Body of pancreas (tissue), 4 donors: ENCODE measurements around the gene PTPRT. TPM values are rescaled to one million over a fixed set of nuclear protein-coding genes. Genes with fewer than 3 reads are reported as not detected.

Experiments
- ATAC-seq: fragments of 150-250 bp; one replicate; pipeline ENCODE4 v1.9.1; 2016
- DNase-seq, 4 donors: peaks; one replicate each; pipeline ENCODE4 v3.0.0-alpha.2; 2019
- H3K27ac ChIP-seq, 4 donors: fragments of 200-600 bp; sonication (generic); 1 replicate in 3 of 4; 2 replicates in 1 of 4; pipeline versions ENCODE4 v1.5.1 to v1.6.1; 2016 to 2019; ENCODE audit warnings: mild to moderate bottlenecking in 1 of 4, mixed read lengths in 1 of 4, moderate library complexity in 1 of 4
- H3K27me3 ChIP-seq, 2 donors: fragments of 200-600 bp; sonication (generic); one replicate each; pipeline ENCODE4 v1.6.0; 2016; ENCODE audit warnings: mild to moderate bottlenecking in 1 of 2
- H3K36me3 ChIP-seq, 2 donors: fragments of 200-600 bp; sonication (generic); replicated peaks in 1 of 2; 2 replicates each; pipeline ENCODE4 v1.5.1; 2016; ENCODE audit warnings: low read depth in 2 of 2; ENCODE audit not compliant: insufficient read depth in 1 of 2
- H3K4me1 ChIP-seq: fragments of 200-600 bp; sonication (generic); one replicate; pipeline ENCODE4 v1.6.0; 2016
- H3K4me3 ChIP-seq, 2 donors: fragments of 200-600 bp; sonication (generic); 1 replicate in 1 of 2; 2 replicates in 1 of 2; pipeline ENCODE4 v1.5.1; 2016 to 2019
- H3K9me3 ChIP-seq, 3 donors: fragments of 200-600 bp; sonication (generic); 1 replicate in 2 of 3; 2 replicates in 1 of 3; pipeline ENCODE4 v1.5.1; 2016
- POLR2A ChIP-seq, 3 donors: fragments of 450-650 bp; IDR thresholded peaks; one replicate each; pipeline ENCODE4 v1.6.1; 2016; ENCODE audit warnings: antibody characterized with exemption in 3 of 3, mild to moderate bottlenecking in 2 of 3
- WGBS, 2 donors: methylation state at CpG; one replicate each; pipeline ENCODE4 v1.1.5; 2017; 5-methylcytosine and 5-hydroxymethylcytosine counted together
- intact Hi-C: fragments of 100-400 bp; cut with DNase I; formaldehyde crosslinking; loops from one replicate; pipeline ENCODE4 v1.15.1; 2023
- total RNA-seq, 2 donors: library from RNA; depleted of rRNA; stranded (reverse); fragments of >200 nt; gene quantifications; one replicate each; pipeline ENCODE4 v1.1.0, GENCODE V29; 2016
- TF ChIP-seq, protein P1 (sequence below), 7 experiments: fragments of 450-650 bp in 4 of 7; fragments of 200-600 bp in 3 of 7; sonication (generic) in 3 of 7; IDR thresholded peaks; one replicate each; pipeline ENCODE4 v1.5.1; 2016 to 2019; ENCODE audit warnings: antibody characterized with exemption in 7 of 7

The PTPRT gene
- total RNA-seq, 2 donors from 2014 or later = 0.33 to 1.0 TPM

DNA sequence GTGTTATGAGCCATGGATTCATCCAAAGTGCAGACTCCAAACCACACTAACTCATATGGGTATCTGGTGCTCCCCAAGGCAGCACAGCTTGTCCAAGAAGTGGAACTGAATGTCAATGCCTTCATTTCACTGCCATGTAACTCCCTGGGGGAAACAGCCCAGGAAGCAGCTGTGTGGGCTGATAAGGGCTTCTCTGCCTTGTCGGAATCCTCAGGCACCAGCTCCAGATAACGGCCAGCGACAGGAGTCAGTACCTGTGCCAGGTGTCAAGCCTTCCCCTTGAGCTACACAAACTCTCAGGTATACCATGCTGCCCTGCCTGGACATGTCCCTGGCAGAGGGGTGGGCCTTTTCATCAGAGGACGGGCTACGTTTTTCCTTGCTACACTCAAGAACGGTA is 819.6 kb downstream of the PTPRT start:
- WGBS, 2 donors = 17 to 19% methylated on average over 5 to 6 of the region's 6 CpGs

DNA sequence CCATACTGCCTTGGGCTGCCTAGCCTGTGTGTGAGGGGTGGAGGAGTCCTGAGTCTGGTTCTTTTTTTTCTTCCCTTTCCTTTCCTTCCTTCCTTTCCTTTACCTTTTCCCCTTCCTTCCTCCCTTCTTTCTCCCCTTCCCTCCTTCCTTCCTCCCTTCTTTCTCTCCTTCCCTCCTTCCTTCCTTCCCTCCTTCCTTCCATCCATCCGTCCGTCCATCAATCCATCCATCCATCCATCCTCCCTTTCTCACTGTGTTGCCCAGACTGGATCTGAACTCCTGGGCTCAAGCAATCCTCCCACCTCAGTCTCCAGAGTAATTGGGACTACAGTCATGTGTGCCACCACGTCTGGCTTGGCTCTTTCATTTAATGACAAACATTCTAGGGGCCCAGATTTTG is 820.8 kb downstream of the PTPRT start:
- WGBS, 2 donors = 59 to 73% methylated on average over 3 of the region's 3 CpGs
- Histone ChIP-seq H3K36me3 (no peaks in the 10 kb centered on the region), H3K27ac (no peak overlapping the region), H3K4me1 (no peaks in the 10 kb centered on the region), H3K4me3 (no peak overlapping the region), H3K27me3 (no peaks in the 10 kb centered on the region), H3K9me3 (no peaks in the 10 kb centered on the region)
- no peak for ATAC-seq
- intact Hi-C loops = no loop called here
- TF ChIP-seq, protein P1, sequence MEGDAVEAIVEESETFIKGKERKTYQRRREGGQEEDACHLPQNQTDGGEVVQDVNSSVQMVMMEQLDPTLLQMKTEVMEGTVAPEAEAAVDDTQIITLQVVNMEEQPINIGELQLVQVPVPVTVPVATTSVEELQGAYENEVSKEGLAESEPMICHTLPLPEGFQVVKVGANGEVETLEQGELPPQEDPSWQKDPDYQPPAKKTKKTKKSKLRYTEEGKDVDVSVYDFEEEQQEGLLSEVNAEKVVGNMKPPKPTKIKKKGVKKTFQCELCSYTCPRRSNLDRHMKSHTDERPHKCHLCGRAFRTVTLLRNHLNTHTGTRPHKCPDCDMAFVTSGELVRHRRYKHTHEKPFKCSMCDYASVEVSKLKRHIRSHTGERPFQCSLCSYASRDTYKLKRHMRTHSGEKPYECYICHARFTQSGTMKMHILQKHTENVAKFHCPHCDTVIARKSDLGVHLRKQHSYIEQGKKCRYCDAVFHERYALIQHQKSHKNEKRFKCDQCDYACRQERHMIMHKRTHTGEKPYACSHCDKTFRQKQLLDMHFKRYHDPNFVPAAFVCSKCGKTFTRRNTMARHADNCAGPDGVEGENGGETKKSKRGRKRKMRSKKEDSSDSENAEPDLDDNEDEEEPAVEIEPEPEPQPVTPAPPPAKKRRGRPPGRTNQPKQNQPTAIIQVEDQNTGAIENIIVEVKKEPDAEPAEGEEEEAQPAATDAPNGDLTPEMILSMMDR (IDR thresholded peaks at IDR 0.05) = no peak
- no peak for TF ChIP-seq POLR2A (IDR thresholded peaks at IDR 0.05)
- no peak for DNase-seq

More for the DNA sequence above, 819.6 kb downstream of the PTPRT start:
- H3K27ac ChIP-seq = no peak overlapping the region
- DNase-seq (peak in 3 of 4 donors; percentile 5 to 38 (median 11)), ATAC-seq (no peak)
- H3K9me3 ChIP-seq = no peaks in the 10 kb centered on the region
- no peaks in the 10 kb centered on the region for H3K36me3 ChIP-seq
- TF ChIP-seq, protein P1 (IDR thresholded peaks at IDR 0.05) = no peak
- TF ChIP-seq POLR2A (IDR thresholded peaks at IDR 0.05) = no peak
- no peaks in the 10 kb centered on the region for H3K27me3 ChIP-seq
- intact Hi-C loops = no loop called here
- no peaks in the 10 kb centered on the region for H3K4me1 ChIP-seq
- H3K4me3 ChIP-seq = no peak overlapping the region

DNA sequence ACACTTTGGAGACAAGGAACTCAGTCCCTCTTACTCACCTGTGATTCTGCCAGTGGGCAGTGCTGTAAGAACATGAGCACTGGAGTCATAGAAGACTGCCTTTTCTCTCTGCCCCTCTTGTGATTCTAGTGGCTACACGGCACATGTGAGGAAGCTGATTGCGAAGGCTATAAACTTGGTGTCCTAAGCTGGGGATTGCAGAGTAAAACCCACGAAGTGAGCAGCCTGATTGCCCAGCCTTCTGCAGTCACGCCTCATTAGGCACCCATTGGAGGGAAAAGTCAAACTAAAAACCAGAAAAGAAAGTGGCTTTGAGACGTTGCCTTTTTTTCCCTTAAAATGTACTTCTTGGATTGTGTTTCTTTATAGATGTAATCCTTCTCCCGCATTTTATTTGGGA is 823.1 kb downstream of the PTPRT start:
- TF ChIP-seq, protein P1 (IDR thresholded peaks at IDR 0.05) = no peak
- TF ChIP-seq POLR2A (IDR thresholded peaks at IDR 0.05) = no peak
- H3K36me3 ChIP-seq = no peaks in the 10 kb centered on the region
- H3K4me1 ChIP-seq = no peaks in the 10 kb centered on the region
- 46 to 62% methylated on average over 6 of the region's 6 CpGs for WGBS, 2 donors
- no peaks in the 10 kb centered on the region for H3K9me3 ChIP-seq
- DNase-seq (no peak), ATAC-seq (no peak)
- H3K27me3 ChIP-seq = no peaks in the 10 kb centered on the region
- no peak overlapping the region for H3K4me3 ChIP-seq
- intact Hi-C loops = no loop called here
- H3K27ac ChIP-seq = no peak overlapping the region

DNA sequence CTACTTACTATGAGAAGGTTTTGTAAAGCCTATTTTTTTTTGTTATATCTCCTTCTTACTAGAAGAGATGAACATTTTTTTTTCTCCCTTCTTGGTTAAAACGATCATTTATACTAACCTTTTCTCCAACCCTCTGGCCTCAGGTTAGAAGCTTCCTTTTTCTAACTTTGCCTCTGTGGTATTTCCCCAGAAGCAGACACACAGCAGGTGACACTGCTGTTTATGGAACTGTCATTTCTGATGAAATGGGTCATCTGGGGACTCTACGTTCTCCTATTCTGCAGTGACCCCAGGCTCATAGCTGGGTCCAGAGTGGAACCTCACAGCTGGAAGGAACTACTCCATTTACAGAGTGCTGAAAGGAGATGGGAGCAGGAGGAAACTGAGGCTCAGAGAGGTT is 825.3 kb downstream of the PTPRT start:
- no peak overlapping the region for H3K4me3 ChIP-seq
- no peak for ATAC-seq

More for the DNA sequence above, 825.3 kb downstream of the PTPRT start:
- 49 to 71% methylated on average over 2 of the region's 2 CpGs for WGBS, 2 donors
- no peaks in the 10 kb centered on the region for H3K4me1 ChIP-seq
- no peak overlapping the region for H3K27ac ChIP-seq
- H3K27me3 ChIP-seq = no peaks in the 10 kb centered on the region
- H3K36me3 ChIP-seq = no peaks in the 10 kb centered on the region
- intact Hi-C loops = no loop called here
- no peaks in the 10 kb centered on the region for H3K9me3 ChIP-seq
- no peak for DNase-seq
- no peak for TF ChIP-seq POLR2A (IDR thresholded peaks at IDR 0.05)
- TF ChIP-seq, protein P1 (IDR thresholded peaks at IDR 0.05) = no peak
